GM21381 (cell line): ENCODE measurements around the gene SLC2A11.
"Not testable (repeated sequence)": the region's sequence is repeated elsewhere in the genome, so short reads cannot be mapped to it uniquely, and the experiment has no call there.

Source experiments
- ATAC-seq: cut with Tn5 transposase; IDR thresholded peaks from one replicate; pipeline ENCODE4 v1.9.1; 2021; ENCODE audit warnings: mild to moderate bottlenecking, moderate library complexity; ENCODE audit not compliant: unreplicated experiment

SLC2A11 gene

GRCh38 chr22:23904573-23905254 is 47.0 kb downstream of the SLC2A11 start:
- no peak for ATAC-seq

- ATAC-seq, result no peak
Observed at GRCh38 chr22:23906641-23907040, 49.0 kb downstream of the SLC2A11 start.

GRCh38 chr22:23907423-23907822 is 49.7 kb downstream of the SLC2A11 start:
- ATAC-seq, result not testable (repeated sequence)

- no peak for ATAC-seq
Observed at GRCh38 chr22:23908587-23909205, 51.0 kb downstream of the SLC2A11 start.

GRCh38 chr22:23909296-23909898 is 51.7 kb downstream of the SLC2A11 start:
- no peak for ATAC-seq

GRCh38 chr22:23910496-23911190 is 53.0 kb downstream of the SLC2A11 start:
- ATAC-seq, result no peak

GRCh38 chr22:23911318-23911980 is 53.8 kb downstream of the SLC2A11 start:
- ATAC-seq, result no peak

- ATAC-seq, result no peak
Observed at GRCh38 chr22:23912293-23912903, 54.7 kb downstream of the SLC2A11 start.

GRCh38 chr22:23913306-23913660 is 55.6 kb downstream of the SLC2A11 start:
- ATAC-seq, result no peak

- ATAC-seq, result peak; percentile 98
Observed at GRCh38 chr22:23913661-23914353, 56.1 kb downstream of the SLC2A11 start.

GRCh38 chr22:23915290-23915689 is 57.6 kb downstream of the SLC2A11 start:
- no peak for ATAC-seq

- not testable (repeated sequence) for ATAC-seq
Observed at GRCh38 chr22:23920267-23920611, 62.6 kb downstream of the SLC2A11 start.

GRCh38 chr22:23921586-23922201 is 64.0 kb downstream of the SLC2A11 start:
- not testable (repeated sequence) for ATAC-seq

- no peak for ATAC-seq
Observed at GRCh38 chr22:23922921-23923320, 65.2 kb downstream of the SLC2A11 start.

- ATAC-seq, result no peak
Observed at GRCh38 chr22:23925020-23925606, 67.4 kb downstream of the SLC2A11 start.

GRCh38 chr22:23926561-23926960 is 68.9 kb downstream of the SLC2A11 start:
- ATAC-seq, result no peak
